Psoas muscle (tissue), 8 donors: ENCODE results near the gene CAPG. TPM values are rescaled to one million over a fixed set of nuclear protein-coding genes. Genes with fewer than 3 reads are reported as not detected.
A peak's percentile ranks its signal among the peaks of the same experiment; 100 is the strongest.
"Not testable (repeated sequence)": the region's sequence is repeated elsewhere in the genome, so short reads cannot be mapped to it uniquely, and the experiment has no call there.

Source experiments
- ATAC-seq, 4 donors: fragments of 200-7000 bp; cut with Tn5 transposase; one replicate each; pipeline ENCODE4 v1.9.1; 2020; ENCODE audit warnings: moderate library complexity in 3 of 4, mild to moderate bottlenecking in 2 of 4
- DNase-seq, 2 donors: peaks; one replicate each; pipeline ENCODE4 v3.0.0-alpha.2; 2020
- H3K27ac ChIP-seq: fragments of 200-600 bp; one replicate; pipeline ENCODE4 v1.8.0; 2022
- H3K27me3 ChIP-seq, 3 donors: fragments of 200-600 bp in 1 of 3; one replicate each; pipeline versions ENCODE4 v1.6.1 to v1.8.0; 2013 to 2022; ENCODE audit warnings: low read length in 2 of 3, mild to moderate bottlenecking in 2 of 3, moderate library complexity in 1 of 3; ENCODE audit not compliant: insufficient read depth in 3 of 3
- H3K36me3 ChIP-seq, 2 donors: fragments of 200-600 bp in 1 of 2; one replicate each; pipeline versions ENCODE4 v1.6.1 to v1.8.0; 2013 to 2022; ENCODE audit warnings: low read depth in 1 of 2, mild to moderate bottlenecking in 1 of 2, moderate library complexity in 1 of 2; ENCODE audit not compliant: insufficient read depth in 1 of 2
- H3K4me1 ChIP-seq: fragments of 200-600 bp; one replicate; pipeline ENCODE4 v1.8.0; 2022
- H3K4me3 ChIP-seq: fragments of 200-600 bp; one replicate; pipeline ENCODE4 v1.8.0; 2022; ENCODE audit warnings: mild to moderate bottlenecking
- H3K9me3 ChIP-seq: fragments of 200-600 bp; one replicate; pipeline ENCODE4 v1.8.0; 2022
- CTCF ChIP-seq: fragments of 200-600 bp; IDR thresholded peaks from one replicate; pipeline ENCODE4 v1.8.0; 2022; ENCODE audit warnings: antibody characterized with exemption
- WGBS, 3 donors: extraction: QIAGEN DNeasy Blood & Tissue Kit; methylation state at CpG; one replicate each; pipeline versions ENCODE4 v1.1.6 to v1.1.7; 2013; 5-methylcytosine and 5-hydroxymethylcytosine counted together
- intact Hi-C, 2 donors: fragments of 100-400 bp; cut with DNase I; formaldehyde crosslinking; loops; one replicate each; pipeline versions ENCODE4 v1.11.0 to v1.14.2; 2022
- polyA plus RNA-seq, 3 donors: library from polyadenylated mRNA; stranded (reverse); fragments of 200-250 nt; gene quantifications; one replicate each; pipeline ENCODE4 v1.2.3, GENCODE V29; 2013
- total RNA-seq, 4 donors: library from RNA; stranded (reverse); fragmentation: NEBNext Ultra II Directional in 2 of 4; extraction: Animal tissue kit (Norgen Biotek cat#: 25700) in 2 of 4; gene quantifications; one replicate each; pipeline versions ENCODE4 v1.2.1 to v1.2.4, GENCODE V29; 2021 to 2023
- donor health status: healthy with polysubstance abuse.
- donor health status: DM: no; HTN: no; CAD: no; lungs with moderate emphysema.
- donor health status: Bipolar disorder and iron deficiency.
- donor health status: healthy.
- donor health status: DM: yes; HTN: yes; CAD: no.
- donor health status: DM: no; HTN: no; CAD: no.
- donor health status: DM: no; HTN: no; CAD: no.
- donor health status: DM: yes; HTN: yes; CAD: no.

The CAPG gene
- total and polyA plus RNA-seq, 7 donors, result 2.8 to 11.1 (median 7.9) TPM

- Histone ChIP-seq H3K4me1 (peaks cover 14% of the 10 kb centered on the region), H3K9me3 (no peaks in the 10 kb centered on the region), H3K27ac (peak within 1 kb of the TSS; percentile 93), H3K36me3 (no peaks in the 10 kb centered on the region), H3K4me3 (peak within 1 kb of the TSS; percentile 88), H3K27me3 (peaks cover 0 to 5% (median 3%) of the 10 kb centered on the region in 3 donors)
- intact Hi-C loops, result no loop called here
- DNase-seq (peak; percentile 89 to 92), ATAC-seq (peak; percentile 82 to 87 (median 84))
- WGBS, 3 donors, result 16 to 17% (median 17%) methylated on average over 52 to 57 of the region's 57 CpGs
- no peak for TF ChIP-seq CTCF
Measured at GRCh38 chr2:85418132-85419008, 8.2 kb upstream of the CAPG start, which contains the start of gene SH2D6. TSS of gene SH2D6 (plus strand) at chr2:85418714. CDS start at chr2:85429466, 10,752 bp downstream.

GRCh38 chr2:85415980-85416650 lies 5.9 kb upstream of the CAPG start:
- Histone ChIP-seq H3K27me3 (peaks cover 0 to 5% (median 3%) of the 10 kb centered on the region in 3 donors), H3K4me3 (no peak overlapping the region), H3K27ac (no peak overlapping the region), H3K4me1 (peaks cover 14% of the 10 kb centered on the region), H3K36me3 (no peaks in the 10 kb centered on the region), H3K9me3 (no peaks in the 10 kb centered on the region)
- intact Hi-C loops, result no loop called here
- DNase-seq (no peak), ATAC-seq (no peak)
- WGBS, 3 donors, result 78 to 84% (median 81%) methylated on average over 12 of the region's 12 CpGs
- no peak for TF ChIP-seq CTCF

- intact Hi-C loops, result no loop called here
- Histone ChIP-seq H3K4me3 (no peak overlapping the region), H3K36me3 (no peaks in the 10 kb centered on the region), H3K9me3 (no peaks in the 10 kb centered on the region), H3K27ac (no peak overlapping the region), H3K4me1 (peaks cover 14% of the 10 kb centered on the region), H3K27me3 (peaks cover 0 to 5% (median 3%) of the 10 kb centered on the region in 3 donors)
- ATAC-seq, result no peak
- DNase-seq, result no peak
- no peak for TF ChIP-seq CTCF
- WGBS, 3 donors, result 89 to 92% (median 91%) methylated on average over 7 of the region's 7 CpGs
Measured at GRCh38 chr2:85414761-85415553, 4.8 kb upstream of the CAPG start.

- WGBS, 3 donors, result 84 to 89% (median 85%) methylated on average over 5 of the region's 5 CpGs
- H3K4me3 ChIP-seq, H3K4me1 ChIP-seq, H3K27ac ChIP-seq, H3K36me3 ChIP-seq, intact Hi-C loops, H3K9me3 ChIP-seq, ATAC-seq, DNase-seq, H3K27me3 ChIP-seq: not testable (repeated sequence)
Measured at GRCh38 chr2:85414421-85414759, 4.2 kb upstream of the CAPG start.
